Mucosa of gallbladder (tissue), 1 donor: ENCODE measurements around the gene PCDHGC5. TPM values are rescaled to one million over a fixed set of nuclear protein-coding genes. Genes with fewer than 3 reads are reported as not detected.
A peak's percentile ranks its signal among the peaks of the same experiment; 100 is the strongest.

Source experiments
- DNase-seq: peaks from one replicate; pipeline ENCODE4 v3.0.0-alpha.2; 2020; ENCODE audit warnings: low spot score
- total RNA-seq: library from RNA; stranded (reverse); gene quantifications from one replicate; pipeline ENCODE4 v1.2.1, GENCODE V29; 2021
- donor health status: DM: no; HTN: no; CAD: no.

The PCDHGC5 gene
- total RNA-seq, 1 donor from 2014 or later, result 2.0 TPM

DNA sequence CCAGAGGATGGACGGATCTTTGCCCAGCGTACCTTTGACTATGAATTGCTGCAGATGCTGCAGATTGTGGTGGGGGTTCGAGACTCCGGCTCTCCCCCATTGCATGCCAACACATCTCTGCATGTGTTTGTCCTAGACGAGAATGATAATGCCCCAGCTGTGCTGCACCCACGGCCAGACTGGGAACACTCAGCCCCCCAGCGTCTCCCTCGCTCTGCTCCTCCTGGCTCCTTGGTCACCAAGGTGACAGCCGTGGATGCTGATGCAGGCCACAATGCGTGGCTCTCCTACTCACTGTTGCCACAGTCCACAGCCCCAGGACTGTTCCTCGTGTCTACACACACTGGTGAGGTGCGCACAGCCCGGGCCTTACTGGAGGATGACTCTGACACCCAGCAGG lies 1.9 kb downstream of the PCDHGC5 start:
- no peak for DNase-seq

DNA sequence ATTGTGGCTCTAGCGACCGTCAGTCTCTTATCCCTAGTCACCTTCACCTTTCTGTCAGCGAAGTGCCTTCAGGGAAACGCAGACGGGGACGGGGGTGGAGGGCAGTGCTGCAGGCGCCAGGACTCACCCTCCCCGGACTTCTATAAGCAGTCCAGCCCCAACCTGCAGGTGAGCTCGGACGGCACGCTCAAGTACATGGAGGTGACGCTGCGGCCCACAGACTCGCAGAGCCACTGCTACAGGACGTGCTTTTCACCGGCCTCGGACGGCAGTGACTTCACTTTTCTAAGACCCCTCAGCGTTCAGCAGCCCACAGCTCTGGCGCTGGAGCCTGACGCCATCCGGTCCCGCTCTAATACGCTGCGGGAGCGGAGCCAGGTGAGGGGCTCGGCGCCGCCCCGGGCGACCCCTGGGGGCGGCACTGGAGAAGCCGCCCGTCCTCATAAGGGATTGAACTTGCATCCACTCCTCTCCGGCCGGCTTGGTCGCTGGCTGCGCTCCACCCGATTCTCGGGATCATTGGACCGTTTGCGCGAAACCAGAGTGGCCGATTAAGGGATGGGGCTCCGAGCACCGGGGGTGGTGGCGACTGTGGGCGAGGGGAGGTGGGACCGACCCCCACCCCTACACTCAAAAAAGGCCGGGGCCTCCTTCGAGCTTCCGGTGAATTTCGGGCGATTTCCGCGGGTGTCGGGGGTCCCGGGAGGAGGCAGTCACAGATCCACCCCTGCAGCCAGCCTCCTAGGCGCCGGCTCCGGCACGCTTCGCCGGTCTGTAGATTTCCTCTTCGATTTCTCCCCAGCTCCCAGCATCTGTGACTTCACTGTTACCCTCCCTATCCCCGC lies 2.7 kb downstream of the PCDHGC5 start:
- no peak for DNase-seq

DNA sequence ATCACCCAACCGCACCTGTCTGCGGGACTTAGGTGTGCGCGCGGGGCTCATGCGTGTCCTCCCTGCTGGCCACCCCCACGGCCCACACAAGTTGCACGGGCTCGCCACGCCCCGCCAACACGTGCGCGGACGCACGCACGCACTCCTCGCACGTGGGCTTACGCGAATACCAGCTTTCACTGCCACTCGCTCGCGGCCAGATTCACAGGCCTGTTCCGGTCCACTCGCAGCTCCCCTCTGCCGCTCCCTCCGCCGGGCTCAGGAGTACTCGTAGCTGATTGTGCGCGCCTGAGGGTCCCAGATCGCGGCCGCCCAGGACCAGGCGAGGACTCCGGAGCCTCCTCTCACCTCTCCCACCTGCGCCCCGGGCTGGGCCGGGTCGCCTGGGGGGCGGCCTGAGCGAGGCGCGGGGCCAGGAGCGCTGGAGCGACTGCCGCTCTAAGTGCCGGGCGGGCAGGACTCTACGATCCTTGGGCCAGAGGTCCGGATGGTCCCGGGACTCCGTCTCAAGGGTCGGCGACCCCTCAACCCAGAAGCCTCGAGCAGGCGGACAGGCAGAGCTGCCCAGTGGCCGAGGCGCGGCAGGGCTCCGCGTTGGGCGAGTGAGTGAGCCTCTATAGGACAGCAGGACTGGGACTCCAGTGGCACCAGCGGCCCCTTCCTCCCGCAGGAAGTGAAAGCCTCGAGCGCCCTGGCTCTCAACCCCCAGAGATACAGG lies 3.4 kb downstream of the PCDHGC5 start:
- no peak for DNase-seq

DNA sequence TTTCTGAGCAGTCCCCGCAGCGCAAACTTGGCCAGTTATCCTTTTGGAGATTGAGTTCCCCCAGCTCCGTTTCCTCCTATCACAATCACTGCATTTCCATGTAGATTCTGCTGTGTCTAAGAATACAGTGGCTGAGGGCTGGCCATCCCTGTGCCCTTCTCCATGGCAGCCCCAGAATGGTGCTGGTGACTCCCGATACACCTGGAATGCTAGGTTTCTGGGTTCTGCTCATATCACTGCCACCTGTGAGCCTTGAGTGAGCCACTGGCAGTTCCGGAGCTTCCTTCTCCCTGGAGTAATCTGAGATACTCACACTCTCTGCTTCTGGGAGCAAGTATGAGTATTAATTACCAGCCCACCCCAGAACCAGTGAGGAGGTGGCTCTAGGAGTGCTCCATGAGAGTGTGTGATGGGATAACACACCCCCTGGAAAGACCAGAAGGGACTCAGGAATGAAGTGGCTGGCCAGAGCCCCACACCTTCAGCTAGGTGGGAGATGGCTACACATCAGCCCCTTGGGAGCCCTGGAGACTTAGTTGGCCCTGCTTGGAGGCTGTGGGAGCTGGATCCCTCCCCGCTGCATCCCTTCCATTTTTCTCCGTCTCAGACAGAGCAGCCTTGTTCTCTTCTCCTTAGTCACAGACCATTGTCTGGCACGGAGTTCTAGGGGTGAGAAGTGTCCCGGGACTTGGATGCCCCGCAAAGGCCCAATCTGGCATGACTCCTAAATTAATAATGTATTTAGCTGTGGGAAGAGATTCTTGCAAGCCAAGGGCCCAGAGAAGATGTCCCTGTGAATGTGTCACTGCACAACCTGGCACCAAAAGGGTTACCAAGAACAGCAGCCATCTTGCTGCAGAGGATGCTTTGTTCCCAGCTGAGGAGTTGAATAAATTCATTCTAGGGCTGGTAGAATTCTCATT lies 4.9 kb downstream of the PCDHGC5 start:
- DNase-seq, result no peak

DNA sequence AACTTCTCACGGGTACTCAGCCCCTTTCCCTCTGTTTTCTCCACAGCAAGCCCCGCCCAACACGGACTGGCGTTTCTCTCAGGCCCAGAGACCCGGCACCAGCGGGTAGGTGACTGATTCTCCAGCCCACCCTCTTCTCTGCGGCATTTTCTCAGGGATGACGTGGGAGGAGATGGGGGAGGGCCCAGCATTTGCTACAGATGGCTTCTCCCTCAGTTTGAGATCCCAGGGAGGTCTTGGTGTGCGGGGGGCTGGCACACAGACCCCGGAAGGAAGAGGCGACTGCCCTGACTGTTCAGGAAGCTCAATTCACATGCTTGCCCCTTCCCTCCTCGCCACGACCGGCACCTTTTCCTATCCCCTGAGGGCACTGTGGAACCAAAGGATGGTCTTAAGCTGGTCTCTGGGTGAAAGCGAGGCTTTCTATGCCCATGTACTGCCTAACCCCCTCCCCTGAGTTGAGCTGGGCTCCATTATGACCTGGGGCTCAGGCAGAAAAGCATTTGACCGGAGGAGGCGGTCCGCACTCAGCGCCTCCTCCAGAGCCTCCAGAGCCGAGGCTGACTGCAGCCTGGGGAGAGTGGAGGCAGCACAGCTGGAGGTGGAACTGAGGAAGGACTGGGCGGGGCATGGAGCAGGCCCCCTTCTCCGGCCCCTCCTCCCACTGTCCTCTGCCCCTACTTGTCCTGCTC lies 6.0 kb downstream of the PCDHGC5 start:
- DNase-seq, result no peak

DNA sequence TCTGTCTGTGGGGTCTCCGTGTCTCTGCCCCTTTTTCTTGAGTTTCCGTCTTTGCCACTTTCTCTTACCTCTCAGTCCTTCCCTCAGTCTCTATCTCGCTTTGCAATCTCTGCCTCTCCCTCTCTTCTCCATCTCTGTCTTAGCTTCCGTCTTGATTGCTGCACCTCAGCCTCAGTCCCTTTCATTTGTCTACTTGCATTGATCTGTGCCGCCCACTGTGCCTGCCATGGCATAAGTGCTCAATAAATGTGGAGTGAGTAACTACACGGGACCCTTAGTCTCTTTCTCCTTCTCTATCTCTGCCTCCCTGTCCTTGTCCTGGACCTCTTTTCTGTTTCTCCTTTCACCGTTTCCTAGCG lies 6.6 kb downstream of the PCDHGC5 start:
- no peak for DNase-seq

DNA sequence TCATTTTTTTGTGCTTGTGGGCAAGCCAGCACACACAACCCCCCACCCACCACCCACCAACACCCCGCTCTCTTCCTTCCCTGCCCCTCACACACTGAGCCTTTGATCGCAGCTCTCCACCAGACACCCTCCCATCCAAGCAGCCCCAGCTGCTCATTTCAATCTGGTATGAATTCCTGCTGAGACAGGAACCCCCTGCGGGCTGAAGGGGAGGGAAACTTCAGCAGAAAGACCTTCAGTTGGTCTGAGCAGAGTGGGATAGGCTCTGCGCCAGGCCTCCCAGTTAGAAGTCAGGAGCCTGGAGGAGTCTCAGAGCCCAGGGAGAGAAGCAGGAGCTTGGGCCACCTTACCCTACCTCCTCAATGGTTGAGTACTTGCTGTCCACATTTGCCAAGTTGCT lies 7.2 kb downstream of the PCDHGC5 start:
- no peak for DNase-seq

DNA sequence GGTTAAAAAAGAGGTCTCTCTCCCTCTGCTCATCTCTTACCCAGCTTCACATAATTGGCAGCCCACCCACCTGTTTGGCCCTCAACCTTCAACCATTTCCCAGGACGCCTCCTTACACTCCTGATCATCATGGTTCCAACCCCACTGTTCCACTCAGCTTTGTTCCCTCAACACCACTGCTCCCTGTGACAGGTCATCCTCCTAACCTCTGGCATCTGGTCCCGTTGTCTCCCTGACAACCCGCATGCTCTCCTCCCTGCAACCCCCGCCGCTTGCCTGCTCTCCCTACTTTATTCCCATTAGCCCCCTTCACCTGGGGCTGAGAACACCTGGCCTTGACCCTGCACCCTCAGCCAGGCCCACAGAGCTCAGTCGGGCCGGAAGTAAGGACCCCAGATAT lies 12.9 kb downstream of the PCDHGC5 start:
- no peak for DNase-seq

DNA sequence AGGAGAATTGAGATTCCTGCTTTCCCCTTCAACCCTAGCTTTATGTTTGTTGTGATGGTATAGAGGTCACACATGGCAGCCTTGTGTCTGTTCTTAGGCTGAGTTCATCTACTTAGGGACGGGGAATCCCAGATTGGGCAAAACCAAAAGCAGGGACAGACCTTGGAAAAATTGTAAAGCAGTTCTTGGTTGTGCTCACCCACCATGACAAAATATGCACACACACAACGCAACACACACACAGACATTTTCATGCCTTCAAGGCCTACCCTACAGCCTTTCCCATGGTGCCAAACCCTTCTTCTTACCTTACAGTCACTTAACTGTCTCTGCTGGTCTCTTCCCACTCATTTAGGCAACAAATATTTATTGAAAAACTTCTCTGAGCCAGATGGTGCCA lies 14.8 kb downstream of the PCDHGC5 start:
- no peak for DNase-seq

DNA sequence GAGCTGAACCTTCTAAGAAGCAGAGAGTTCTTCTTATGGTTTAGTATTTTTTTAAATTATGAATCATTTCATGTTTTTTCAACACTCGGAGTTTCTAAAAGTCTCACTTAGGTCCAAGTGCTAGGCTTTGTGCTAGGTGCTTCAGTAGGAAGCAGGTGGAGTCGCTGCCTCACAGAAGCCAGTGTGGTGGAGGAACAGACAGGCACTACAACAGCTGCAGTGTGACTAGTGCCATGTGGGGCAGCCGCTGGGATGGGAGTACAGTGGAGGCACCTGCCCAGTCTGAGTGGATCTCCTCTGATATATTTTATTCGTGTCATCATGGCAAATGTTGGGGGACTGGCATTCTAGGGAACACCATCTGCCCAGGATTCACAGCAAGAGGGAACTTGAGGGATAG lies 15.3 kb downstream of the PCDHGC5 start:
- DNase-seq, result no peak

DNA sequence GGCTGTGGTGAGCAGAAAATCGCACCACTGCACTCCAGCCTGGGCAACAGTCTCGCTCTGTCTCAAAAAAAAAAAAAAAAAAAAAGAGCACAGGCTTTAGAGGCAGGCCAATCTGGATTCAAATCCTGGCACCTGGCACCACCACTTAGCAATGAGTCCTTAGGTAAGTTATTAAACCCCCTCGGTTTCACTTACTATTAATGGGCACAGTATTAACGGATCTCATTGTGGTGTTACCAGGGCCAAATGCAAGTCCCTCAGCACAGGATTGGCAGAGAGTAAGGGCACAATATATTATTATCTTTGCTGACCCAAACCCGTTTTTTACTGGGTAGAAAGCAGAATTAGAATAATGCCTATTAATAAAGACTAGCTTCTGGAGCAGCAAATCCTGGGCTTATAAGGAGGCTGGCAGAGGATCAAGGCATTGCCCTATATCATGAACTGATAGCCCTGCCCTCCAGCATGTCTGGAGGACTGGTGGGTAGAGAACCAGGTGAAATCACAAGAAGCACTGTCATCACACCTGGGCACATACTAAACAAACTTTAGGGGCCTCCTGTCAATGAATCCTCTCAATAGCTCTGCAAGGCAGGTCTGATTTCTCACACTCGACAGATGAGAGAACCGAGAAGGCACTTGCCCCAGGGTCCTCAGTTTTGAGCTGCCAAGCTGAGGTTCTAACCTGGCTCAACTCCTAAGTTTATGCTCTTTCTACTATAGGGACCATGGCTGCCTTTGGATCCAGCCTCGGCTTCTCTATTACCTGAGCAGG lies 17.7 kb downstream of the PCDHGC5 start:
- no peak for DNase-seq

DNA sequence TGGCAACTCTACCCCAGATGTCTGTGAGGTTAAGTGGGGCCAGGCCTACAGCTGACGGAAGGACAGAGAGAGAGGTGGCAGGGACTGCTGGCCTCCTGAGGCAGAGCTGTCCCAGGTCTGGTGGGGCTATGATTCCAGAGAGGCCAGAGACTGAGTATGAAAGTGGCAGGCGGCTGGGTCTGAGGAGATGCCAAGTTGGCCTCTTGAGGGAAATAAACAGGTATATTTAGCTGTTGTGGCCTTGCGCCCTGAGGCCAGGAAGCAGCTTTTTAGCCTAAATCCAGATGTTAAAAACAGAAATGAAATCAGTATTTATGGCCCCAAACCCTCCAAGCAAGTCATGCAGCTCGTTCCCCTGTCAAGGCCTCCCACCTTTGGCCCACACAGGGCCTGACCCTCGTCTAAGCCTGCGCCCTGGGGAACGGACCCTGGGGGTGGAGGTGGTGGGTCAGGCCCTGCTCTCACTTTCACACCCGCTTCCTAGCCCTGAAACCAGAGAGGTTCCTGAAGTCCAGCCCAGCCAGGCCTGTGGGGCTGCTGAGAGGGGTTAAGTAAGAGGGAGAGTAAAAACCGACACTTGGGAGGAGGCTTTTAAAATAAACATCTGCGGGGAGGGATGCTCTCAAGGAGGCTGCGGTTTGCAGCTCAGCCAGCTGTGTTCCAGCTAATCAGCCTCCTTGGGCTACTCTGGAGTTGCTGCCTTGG lies 18.7 kb downstream of the PCDHGC5 start:
- no peak for DNase-seq

DNA sequence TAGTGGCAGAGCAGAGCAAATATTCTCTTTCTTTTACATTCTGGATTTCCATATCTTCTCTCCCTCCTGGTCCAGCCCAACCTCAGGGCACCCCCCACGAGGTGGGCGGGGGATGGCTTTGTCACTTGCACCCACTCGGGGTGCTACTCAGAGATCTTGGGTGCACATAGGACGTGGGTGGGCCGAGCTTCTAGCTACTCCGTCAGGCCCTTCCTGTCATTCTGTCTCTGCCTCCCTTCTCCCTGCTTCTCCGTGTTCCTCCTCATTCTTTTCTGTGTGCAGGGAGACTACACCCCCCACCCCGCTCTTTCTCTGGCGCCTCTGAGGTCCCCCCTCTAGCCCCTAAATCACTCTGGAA lies 19.5 kb downstream of the PCDHGC5 start:
- no peak for DNase-seq

DNA sequence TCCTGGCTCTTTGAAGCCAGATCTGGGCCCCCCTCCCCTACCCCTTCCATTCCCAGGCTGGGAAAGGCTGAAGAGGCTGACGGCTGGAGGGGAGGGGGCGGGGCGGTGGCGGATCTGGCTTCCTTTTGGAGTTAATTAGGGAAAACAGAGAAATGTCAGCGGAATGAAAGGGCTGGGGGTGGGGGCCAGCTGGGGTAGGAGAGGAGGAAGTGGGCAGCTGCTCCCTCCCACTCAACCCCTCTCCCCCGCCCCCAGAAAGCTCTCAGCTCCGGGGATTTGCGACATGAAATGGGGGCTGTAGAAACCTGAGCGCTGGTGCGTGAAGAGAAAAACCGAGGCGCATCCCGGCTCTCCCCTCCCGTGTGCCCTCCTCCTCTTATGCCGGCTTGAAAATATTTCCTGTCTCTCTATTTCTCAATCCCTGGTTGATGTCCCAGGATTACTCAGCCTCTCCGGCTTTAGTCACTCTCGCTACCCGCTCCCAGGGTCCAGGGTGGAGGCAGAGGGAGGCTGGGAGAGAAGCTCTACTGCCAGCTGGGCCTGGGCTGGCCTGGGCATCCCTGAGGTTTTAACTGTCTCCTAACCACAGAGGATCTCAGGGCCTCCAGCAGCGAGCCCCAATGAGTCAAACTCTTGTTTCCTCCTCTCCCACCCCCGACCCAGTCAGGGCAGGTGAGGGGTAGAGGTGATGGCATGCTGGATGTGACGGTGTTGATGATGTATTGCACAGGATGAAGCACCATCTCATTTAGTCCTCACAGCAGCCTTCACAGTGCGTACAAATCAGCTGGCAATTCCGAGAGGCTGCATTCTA lies 20.1 kb downstream of the PCDHGC5 start:
- DNase-seq, result peak; percentile 40

DNA sequence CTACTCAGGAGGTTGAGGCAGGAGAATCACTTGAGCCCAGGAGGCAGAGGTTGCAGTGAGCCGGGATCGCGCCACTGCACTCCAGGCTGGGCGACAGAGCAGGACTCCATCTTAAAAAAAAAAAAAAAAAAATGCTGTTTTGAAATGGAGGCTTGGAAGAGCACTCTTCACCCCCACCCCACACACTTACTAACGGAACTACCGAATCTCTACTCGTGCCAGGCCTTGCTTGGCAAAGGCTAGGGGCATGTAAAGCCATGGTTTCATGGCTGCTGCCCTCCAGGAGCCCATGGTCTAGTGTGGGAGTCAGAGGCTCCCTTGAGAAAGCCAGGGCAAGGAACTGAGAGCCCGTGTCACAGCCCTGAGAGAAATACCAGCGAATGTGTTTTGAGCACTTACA lies 21.3 kb downstream of the PCDHGC5 start:
- DNase-seq, result no peak

DNA sequence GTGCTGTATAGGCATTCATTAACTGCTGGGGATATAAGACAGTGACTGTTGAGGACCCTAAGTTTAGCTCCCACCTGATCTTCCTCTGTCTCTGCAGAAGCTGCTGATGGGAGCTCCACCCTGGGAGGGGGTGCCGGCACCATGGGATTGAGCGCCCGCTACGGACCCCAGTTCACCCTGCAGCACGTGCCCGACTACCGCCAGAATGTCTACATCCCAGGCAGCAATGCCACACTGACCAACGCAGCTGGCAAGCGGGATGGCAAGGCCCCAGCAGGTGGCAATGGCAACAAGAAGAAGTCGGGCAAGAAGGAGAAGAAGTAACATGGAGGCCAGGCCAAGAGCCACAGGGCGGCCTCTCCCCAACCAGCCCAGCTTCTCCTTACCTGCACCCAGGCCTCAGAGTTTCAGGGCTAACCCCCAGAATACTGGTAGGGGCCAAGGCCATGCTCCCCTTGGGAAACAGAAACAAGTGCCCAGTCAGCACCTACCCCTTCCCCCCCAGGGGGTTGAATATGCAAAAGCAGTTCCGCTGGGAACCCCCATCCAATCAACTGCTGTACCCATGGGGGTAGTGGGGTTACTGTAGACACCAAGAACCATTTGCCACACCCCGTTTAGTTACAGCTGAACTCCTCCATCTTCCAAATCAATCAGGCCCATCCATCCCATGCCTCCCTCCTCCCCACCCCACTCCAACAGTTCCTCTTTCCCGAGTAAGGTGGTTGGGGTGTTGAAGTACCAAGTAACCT lies 22.1 kb downstream of the PCDHGC5 start:
- no peak for DNase-seq

DNA sequence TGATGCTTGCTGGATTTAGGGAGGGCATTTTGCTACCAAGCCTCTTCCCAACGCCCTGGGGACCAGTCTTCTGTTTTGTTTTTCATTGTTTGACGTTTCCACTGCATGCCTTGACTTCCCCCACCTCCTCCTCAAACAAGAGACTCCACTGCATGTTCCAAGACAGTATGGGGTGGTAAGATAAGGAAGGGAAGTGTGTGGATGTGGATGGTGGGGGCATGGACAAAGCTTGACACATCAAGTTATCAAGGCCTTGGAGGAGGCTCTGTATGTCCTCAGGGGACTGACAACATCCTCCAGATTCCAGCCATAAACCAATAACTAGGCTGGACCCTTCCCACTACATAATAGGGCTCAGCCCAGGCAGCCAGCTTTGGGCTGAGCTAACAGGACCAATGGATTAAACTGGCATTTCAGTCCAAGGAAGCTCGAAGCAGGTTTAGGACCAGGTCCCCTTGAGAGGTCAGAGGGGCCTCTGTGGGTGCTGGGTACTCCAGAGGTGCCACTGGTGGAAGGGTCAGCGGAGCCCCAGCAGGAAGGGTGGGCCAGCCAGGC lies 23.0 kb downstream of the PCDHGC5 start:
- DNase-seq, result no peak

DNA sequence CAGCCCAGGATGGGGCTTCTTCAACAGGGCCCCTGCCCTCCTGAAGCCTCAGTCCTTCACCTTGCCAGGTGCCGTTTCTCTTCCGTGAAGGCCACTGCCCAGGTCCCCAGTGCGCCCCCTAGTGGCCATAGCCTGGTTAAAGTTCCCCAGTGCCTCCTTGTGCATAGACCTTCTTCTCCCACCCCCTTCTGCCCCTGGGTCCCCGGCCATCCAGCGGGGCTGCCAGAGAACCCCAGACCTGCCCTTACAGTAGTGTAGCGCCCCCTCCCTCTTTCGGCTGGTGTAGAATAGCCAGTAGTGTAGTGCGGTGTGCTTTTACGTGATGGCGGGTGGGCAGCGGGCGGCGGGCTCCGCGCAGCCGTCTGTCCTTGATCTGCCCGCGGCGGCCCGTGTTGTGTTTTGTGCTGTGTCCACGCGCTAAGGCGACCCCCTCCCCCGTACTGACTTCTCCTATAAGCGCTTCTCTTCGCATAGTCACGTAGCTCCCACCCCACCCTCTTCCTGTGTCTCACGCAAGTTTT lies 23.6 kb downstream of the PCDHGC5 start:
- peak; percentile 88 for DNase-seq
